ENCODE measurements around the gene KIAA1191. TPM values are rescaled to one million over a fixed set of nuclear protein-coding genes. Genes with fewer than 3 reads are reported as not detected.

KIAA1191 gene
- total RNA-seq, 5 donors from 2014 or later (not counting 1 experiment from before 2014, with no cell fraction given) = 66.4 to 79.3 (median 72.8) TPM

DNA sequence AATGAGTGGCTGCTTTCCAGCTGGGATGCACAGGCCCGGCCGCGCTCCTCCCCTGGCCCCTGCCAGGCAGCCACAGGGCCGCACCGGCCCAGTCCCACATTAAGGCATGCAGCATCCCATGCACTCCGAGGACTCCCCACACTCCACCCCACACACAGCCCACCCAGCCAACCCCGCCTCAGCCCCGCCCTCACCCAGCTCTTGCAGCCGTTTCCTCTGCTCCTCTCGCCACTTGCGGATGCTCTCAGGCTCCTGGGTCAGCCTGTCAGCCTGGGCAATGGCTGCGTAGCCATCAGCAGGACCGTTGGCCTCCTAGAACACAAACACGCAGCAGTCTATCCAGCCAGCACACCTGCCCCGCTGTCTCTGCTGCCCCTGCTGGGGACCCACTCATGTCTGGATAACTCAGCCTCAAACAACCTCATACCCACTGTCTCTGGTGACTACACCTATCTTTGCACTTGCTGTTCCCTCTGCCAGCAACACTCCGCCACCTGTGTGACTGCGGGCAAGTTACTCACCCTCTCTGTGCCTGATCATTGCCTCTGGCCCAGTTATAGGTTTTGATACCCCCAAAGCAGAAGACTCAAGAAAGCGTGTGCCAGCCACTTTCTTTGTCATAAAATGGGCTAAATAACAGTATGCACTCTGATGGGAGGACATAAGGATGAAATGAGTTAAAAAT is 36.3 kb upstream of the KIAA1191 start:
- H3K27ac ChIP-seq (ENCODE audit: low read length) = no peak overlapping the region
- ChIA-PET CTCF (no interaction called here), POLR2A (no interaction called here)
- peaks cover 0 to 6% (median 0%) of the 10 kb centered on the region in 3 donors for H3K4me1 Mint-ChIP-seq
- no peaks in the 10 kb centered on the region for H3K9me3 ChIP-seq
- DNase-seq (no peak), ATAC-seq (replicated peaks in 1 of 4) (no peak)
- H3K27me3 Mint-ChIP-seq = no peaks in the 10 kb centered on the region
- no peaks in the 10 kb centered on the region for H3K9me3 Mint-ChIP-seq
- H3K27me3 ChIP-seq (replicated peaks in 1 of 2; ENCODE audit: control insufficient read depth in 2 of 2, extremely low read depth in 1 of 2, insufficient read depth in 2 of 2, low read length in 1 of 2) = no peaks in the 10 kb centered on the region
- no peak overlapping the region for H3K4me3 ChIP-seq (ENCODE audit: control insufficient read depth in 1 of 2, extremely low read depth in 1 of 2, low read length in 1 of 2)
- H3K36me3 ChIP-seq (ENCODE audit: control insufficient read depth in 2 of 2, extremely low read depth in 1 of 2, insufficient read depth in 1 of 2, low read length in 1 of 2) = peaks cover 9 to 21% of the 10 kb centered on the region in 2 donors
- H3K36me3 Mint-ChIP-seq = peaks cover 10% of the 10 kb centered on the region
- H3K4me3 Mint-ChIP-seq = no peak overlapping the region
- no peak overlapping the region for H3K27ac Mint-ChIP-seq
- 95% methylated on average over 15 of the region's 18 CpGs for WGBS (ENCODE audit: insufficient coverage)
- no peaks in the 10 kb centered on the region for H3K4me1 ChIP-seq (ENCODE audit: control insufficient read depth in 1 of 2, extremely low read depth in 1 of 2, insufficient read depth in 2 of 2, low read length in 2 of 2)

DNA sequence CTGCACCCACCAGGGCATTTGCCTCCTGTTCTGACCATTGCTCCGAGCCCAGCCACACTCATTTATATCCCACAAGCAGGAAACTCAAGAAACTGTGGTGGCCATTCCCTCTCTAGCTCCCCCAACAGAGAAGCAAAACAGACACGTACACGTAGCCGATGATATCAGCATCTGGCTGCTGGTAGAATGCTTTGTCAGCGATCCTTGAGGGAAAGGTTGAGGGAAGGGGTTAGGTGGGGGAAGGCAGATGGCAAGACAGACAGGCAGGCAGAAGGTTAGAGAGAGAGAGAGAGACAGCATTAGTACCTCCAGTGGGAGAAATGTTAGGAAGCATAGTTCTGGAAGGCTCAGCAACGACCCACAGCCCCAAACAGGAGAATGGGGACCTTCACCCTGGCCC is 34.8 kb upstream of the KIAA1191 start:
- Mint-ChIP-seq H3K9me3 (no peaks in the 10 kb centered on the region), H3K4me1 (peaks cover 0 to 3% (median 0%) of the 10 kb centered on the region in 3 donors), H3K4me3 (no peak overlapping the region), H3K27ac (no peak overlapping the region), H3K27me3 (no peaks in the 10 kb centered on the region), H3K36me3 (peaks cover 12% of the 10 kb centered on the region)
- Histone ChIP-seq H3K27me3 (replicated peaks in 1 of 2; ENCODE audit: control insufficient read depth in 2 of 2, extremely low read depth in 1 of 2, insufficient read depth in 2 of 2, low read length in 1 of 2) (no peaks in the 10 kb centered on the region), H3K27ac (ENCODE audit: low read length) (no peak overlapping the region), H3K4me3 (ENCODE audit: control insufficient read depth in 1 of 2, extremely low read depth in 1 of 2, low read length in 1 of 2) (no peak overlapping the region), H3K9me3 (no peaks in the 10 kb centered on the region), H3K4me1 (ENCODE audit: control insufficient read depth in 1 of 2, extremely low read depth in 1 of 2, insufficient read depth in 2 of 2, low read length in 2 of 2) (no peaks in the 10 kb centered on the region), H3K36me3 (ENCODE audit: control insufficient read depth in 2 of 2, extremely low read depth in 1 of 2, insufficient read depth in 1 of 2, low read length in 1 of 2) (peaks cover 9 to 32% of the 10 kb centered on the region in 2 donors)
- no peak for ATAC-seq (replicated peaks in 1 of 4)
- POLR2A ChIA-PET = no interaction called here
- CTCF ChIA-PET = no interaction called here
- DNase-seq = no peak
- 100% methylated on average over 1 of the region's 6 CpGs for WGBS (ENCODE audit: insufficient coverage)

DNA sequence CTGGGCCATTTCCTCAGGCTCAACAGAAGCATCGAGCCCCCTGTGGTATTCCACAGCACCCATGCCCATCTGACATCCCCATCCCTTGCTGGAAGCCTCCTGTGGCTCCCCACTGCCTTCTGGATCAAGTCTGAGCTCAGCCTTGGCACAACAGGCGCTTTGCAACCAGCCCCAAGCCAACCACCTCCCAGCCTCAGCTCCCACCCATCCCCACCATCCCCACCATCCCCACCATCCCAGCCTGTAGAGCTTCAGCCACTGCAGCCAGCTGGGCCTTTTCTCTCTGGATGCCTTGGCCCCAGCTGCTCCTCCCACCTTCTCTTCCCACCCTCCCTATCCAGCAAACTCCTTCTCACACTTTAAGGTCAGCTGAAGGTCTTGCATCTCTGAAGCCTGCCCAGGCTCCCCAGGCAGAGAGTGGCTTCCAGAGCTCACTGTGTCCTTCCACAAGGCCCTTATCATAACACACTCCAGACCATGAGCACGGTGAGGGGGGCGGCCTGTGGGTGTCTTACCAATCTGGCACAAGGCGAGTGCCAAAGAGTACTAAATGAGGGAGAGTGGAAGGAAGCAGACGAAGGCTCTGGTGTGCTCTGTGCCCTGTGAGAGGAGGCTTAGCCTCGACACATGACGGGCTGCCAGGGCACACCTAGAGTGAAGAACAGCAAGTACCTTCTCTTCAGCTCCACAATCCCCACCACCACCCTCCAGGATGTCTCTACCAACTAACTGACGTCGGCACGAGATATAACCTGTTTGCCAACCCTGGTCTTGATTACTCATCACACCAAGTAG is 33.5 kb upstream of the KIAA1191 start:
- H3K9me3 ChIP-seq = no peaks in the 10 kb centered on the region
- H3K36me3 ChIP-seq (ENCODE audit: control insufficient read depth in 2 of 2, extremely low read depth in 1 of 2, insufficient read depth in 1 of 2, low read length in 1 of 2) = peaks cover 9 to 41% of the 10 kb centered on the region in 2 donors
- Mint-ChIP-seq H3K4me3 (no peak overlapping the region), H3K4me1 (peaks cover 0 to 7% (median 2%) of the 10 kb centered on the region in 3 donors), H3K36me3 (peaks cover 15% of the 10 kb centered on the region), H3K27ac (no peak overlapping the region), H3K27me3 (no peaks in the 10 kb centered on the region), H3K9me3 (no peaks in the 10 kb centered on the region)
- no peak overlapping the region for H3K27ac ChIP-seq (ENCODE audit: low read length)
- H3K27me3 ChIP-seq (replicated peaks in 1 of 2; ENCODE audit: control insufficient read depth in 2 of 2, extremely low read depth in 1 of 2, insufficient read depth in 2 of 2, low read length in 1 of 2) = no peaks in the 10 kb centered on the region
- ChIA-PET CTCF (interaction anchor here in 1 of 2 donors (0.7 kb wide), 1 partner anchor 868 kb away, joined by 4 read pairs; no protein-coding TSS in a partner anchor), POLR2A (interaction anchor here in 1 of 2 donors (0.7 kb wide), 1 partner anchor 21 kb away, joined by 7 read pairs; no protein-coding TSS in a partner anchor)
- DNase-seq (no peak), ATAC-seq (replicated peaks in 1 of 4) (no peak)
- peaks cover 0 to 2% of the 10 kb centered on the region in 2 experiments for H3K4me1 ChIP-seq (ENCODE audit: control insufficient read depth in 1 of 2, extremely low read depth in 1 of 2, insufficient read depth in 2 of 2, low read length in 2 of 2)
- WGBS (ENCODE audit: insufficient coverage) = 91% methylated on average over 2 of the region's 11 CpGs
- H3K4me3 ChIP-seq (ENCODE audit: control insufficient read depth in 1 of 2, extremely low read depth in 1 of 2, low read length in 1 of 2) = no peak overlapping the region

DNA sequence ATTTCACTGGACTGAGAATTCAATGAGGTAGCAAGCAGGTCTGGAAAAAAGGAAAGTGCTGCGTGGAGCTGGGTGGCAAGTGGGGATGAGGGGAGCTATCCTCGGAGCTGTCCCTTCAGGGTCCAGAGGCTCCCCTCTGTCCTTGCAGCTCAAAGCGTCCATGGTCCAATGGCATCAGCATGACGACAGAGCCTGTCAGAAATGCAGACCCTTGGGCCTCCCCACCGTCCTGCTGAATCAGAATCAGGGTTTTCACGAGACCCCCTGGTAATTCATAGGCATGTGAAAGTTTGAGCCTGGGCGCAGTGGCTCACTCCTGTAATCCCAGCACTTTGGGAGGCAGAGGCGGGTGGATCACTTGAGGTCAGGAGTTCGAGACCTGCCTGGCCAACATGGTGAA is 32.5 kb upstream of the KIAA1191 start:
- Histone ChIP-seq H3K4me1 (ENCODE audit: control insufficient read depth in 1 of 2, extremely low read depth in 1 of 2, insufficient read depth in 2 of 2, low read length in 2 of 2) (peaks cover 0 to 11% of the 10 kb centered on the region in 2 experiments), H3K9me3 (no peaks in the 10 kb centered on the region), H3K4me3 (ENCODE audit: control insufficient read depth in 1 of 2, extremely low read depth in 1 of 2, low read length in 1 of 2) (no peak overlapping the region), H3K36me3 (ENCODE audit: control insufficient read depth in 2 of 2, extremely low read depth in 1 of 2, insufficient read depth in 1 of 2, low read length in 1 of 2) (peaks cover 9 to 40% of the 10 kb centered on the region in 2 donors), H3K27me3 (replicated peaks in 1 of 2; ENCODE audit: control insufficient read depth in 2 of 2, extremely low read depth in 1 of 2, insufficient read depth in 2 of 2, low read length in 1 of 2) (no peaks in the 10 kb centered on the region), H3K27ac (ENCODE audit: low read length) (no peak overlapping the region)
- Mint-ChIP-seq H3K4me1 (peaks cover 0 to 12% (median 8%) of the 10 kb centered on the region in 3 donors), H3K27ac (no peak overlapping the region), H3K4me3 (no peak overlapping the region), H3K36me3 (peaks cover 15% of the 10 kb centered on the region), H3K9me3 (no peaks in the 10 kb centered on the region), H3K27me3 (no peaks in the 10 kb centered on the region)
- DNase-seq (no peak), ATAC-seq (replicated peaks in 1 of 4) (no peak)
- ChIA-PET POLR2A (no interaction called here), CTCF (interaction anchor here in 1 of 2 donors (0.7 to 0.8 kb wide), 2 partner anchors 11 to 869 kb away, joined by 3 to 4 read pairs; no protein-coding TSS in a partner anchor)
- WGBS (ENCODE audit: insufficient coverage) = 100% methylated on average over 8 of the region's 9 CpGs

DNA sequence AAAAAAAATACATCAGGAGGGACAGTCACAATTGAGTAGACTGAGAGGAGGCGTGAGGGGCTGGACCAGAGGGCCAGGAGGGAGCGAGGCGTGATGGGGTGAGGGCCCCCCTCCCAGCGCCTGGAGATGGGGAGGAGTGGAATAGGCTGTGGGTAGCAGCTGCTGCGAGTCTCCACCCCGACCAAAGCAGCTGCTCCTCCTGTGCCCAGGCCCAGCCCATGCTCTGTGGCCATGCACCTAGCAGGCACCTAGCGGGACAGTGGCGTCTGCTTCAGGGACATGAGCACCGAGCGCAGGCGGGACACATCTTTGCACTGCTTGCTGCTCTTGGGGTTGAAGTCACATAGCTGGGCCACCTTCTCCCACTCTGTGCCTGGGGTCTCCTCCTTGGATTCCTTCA is 31.0 kb upstream of the KIAA1191 start:
- DNase-seq = no peak
- peaks cover 15% of the 10 kb centered on the region for H3K36me3 Mint-ChIP-seq
- H3K27ac ChIP-seq (ENCODE audit: low read length) = no peak overlapping the region
- no peak for ATAC-seq (replicated peaks in 1 of 4)
- no peaks in the 10 kb centered on the region for H3K9me3 ChIP-seq
- H3K27me3 ChIP-seq (replicated peaks in 1 of 2; ENCODE audit: control insufficient read depth in 2 of 2, extremely low read depth in 1 of 2, insufficient read depth in 2 of 2, low read length in 1 of 2) = no peaks in the 10 kb centered on the region
- WGBS (ENCODE audit: insufficient coverage) = 89% methylated on average over 7 of the region's 11 CpGs
- H3K36me3 ChIP-seq (ENCODE audit: control insufficient read depth in 2 of 2, extremely low read depth in 1 of 2, insufficient read depth in 1 of 2, low read length in 1 of 2) = peaks cover 6 to 37% of the 10 kb centered on the region in 2 donors
- peaks cover 6 to 19% of the 10 kb centered on the region in 2 experiments for H3K4me1 ChIP-seq (ENCODE audit: control insufficient read depth in 1 of 2, extremely low read depth in 1 of 2, insufficient read depth in 2 of 2, low read length in 2 of 2)
- H3K4me1 Mint-ChIP-seq = peaks cover 7 to 17% (median 16%) of the 10 kb centered on the region in 3 donors
- ChIA-PET POLR2A (no interaction called here), CTCF (interaction anchor here in 1 of 2 donors (0.5 to 0.6 kb wide), 2 partner anchors 13 to 717 kb away, joined by 3 read pairs; no protein-coding TSS in a partner anchor)
- no peak overlapping the region for H3K4me3 ChIP-seq (ENCODE audit: control insufficient read depth in 1 of 2, extremely low read depth in 1 of 2, low read length in 1 of 2)
- no peaks in the 10 kb centered on the region for H3K9me3 Mint-ChIP-seq
- no peaks in the 10 kb centered on the region for H3K27me3 Mint-ChIP-seq
- no peak overlapping the region for H3K4me3 Mint-ChIP-seq
- H3K27ac Mint-ChIP-seq = no peak overlapping the region

DNA sequence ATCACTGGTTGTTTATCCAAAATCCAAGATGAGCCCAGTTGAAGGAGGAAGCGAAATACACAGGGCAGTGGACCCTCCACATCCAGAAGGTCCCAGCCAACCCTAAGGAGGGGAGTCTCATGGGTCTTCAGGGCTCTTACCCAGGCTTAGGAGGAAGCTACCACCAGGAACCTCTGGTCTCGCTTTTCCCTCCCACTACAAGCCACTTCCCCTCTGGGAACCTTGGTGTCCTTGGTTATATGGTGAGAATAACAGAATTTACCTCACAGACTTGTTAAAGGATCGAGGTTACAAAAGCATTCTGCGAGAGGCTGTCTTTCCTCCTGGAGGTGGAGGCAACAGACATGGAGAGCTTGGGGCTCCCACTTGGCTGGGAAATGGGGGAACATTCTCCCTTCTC is 30.4 kb upstream of the KIAA1191 start:
- peaks cover 13% of the 10 kb centered on the region for H3K36me3 Mint-ChIP-seq
- H3K27me3 Mint-ChIP-seq = no peaks in the 10 kb centered on the region
- Histone ChIP-seq H3K36me3 (ENCODE audit: control insufficient read depth in 2 of 2, extremely low read depth in 1 of 2, insufficient read depth in 1 of 2, low read length in 1 of 2) (peaks cover 6 to 35% of the 10 kb centered on the region in 2 donors), H3K27me3 (replicated peaks in 1 of 2; ENCODE audit: control insufficient read depth in 2 of 2, extremely low read depth in 1 of 2, insufficient read depth in 2 of 2, low read length in 1 of 2) (no peaks in the 10 kb centered on the region), H3K9me3 (no peaks in the 10 kb centered on the region), H3K4me3 (ENCODE audit: control insufficient read depth in 1 of 2, extremely low read depth in 1 of 2, low read length in 1 of 2) (no peak overlapping the region), H3K4me1 (ENCODE audit: control insufficient read depth in 1 of 2, extremely low read depth in 1 of 2, insufficient read depth in 2 of 2, low read length in 2 of 2) (peaks cover 10 to 24% of the 10 kb centered on the region in 2 experiments), H3K27ac (ENCODE audit: low read length) (no peak overlapping the region)
- ATAC-seq (replicated peaks in 1 of 4) (no peak), DNase-seq (no peak)
- CTCF ChIA-PET = interaction anchor here in 1 of 2 donors (0.5 to 0.6 kb wide), 2 partner anchors 14 to 717 kb away, joined by 3 read pairs; no protein-coding TSS in a partner anchor
- H3K9me3 Mint-ChIP-seq = no peaks in the 10 kb centered on the region
- 67% methylated on average over 1 of the region's 4 CpGs for WGBS (ENCODE audit: insufficient coverage)
- no peak overlapping the region for H3K4me3 Mint-ChIP-seq
- H3K4me1 Mint-ChIP-seq = peaks cover 12 to 22% (median 22%) of the 10 kb centered on the region in 3 donors
- H3K27ac Mint-ChIP-seq = no peak overlapping the region
- POLR2A ChIA-PET = no interaction called here

Measured in T-cell (primary cell).